NT2/D1 (cell line): ENCODE results near the gene ACSF2.

ENCODE experiments used
- YY1 ChIP-seq: IDR thresholded peaks from 2 replicates; pipeline ENCODE4 v1.6.1; 2011; ENCODE audit not compliant: insufficient read length, insufficient read depth
- ZNF274 ChIP-seq: IDR thresholded peaks from 2 replicates; pipeline ENCODE4 v1.6.1; 2011; ENCODE audit warnings: mild to moderate bottlenecking, low read depth, low read length

DNA sequence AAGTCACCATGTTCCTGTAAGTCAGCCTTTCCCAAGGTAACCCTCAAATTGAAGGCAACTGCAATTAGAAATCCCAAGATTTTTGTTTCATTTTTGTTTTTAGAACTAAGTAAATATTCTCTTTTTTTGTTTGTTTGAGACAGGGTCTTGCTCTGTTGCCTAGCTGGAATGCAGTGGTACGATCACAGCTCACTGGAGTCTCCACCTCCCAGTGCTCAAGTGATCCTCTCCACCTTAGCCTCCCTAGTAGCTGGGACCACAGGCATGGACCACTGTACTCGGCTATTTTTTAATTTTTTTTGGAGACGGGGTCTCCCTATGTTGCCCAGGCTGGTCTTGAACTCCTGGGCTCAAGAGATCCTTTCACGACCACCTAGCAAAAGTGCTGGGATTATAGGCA lies 18.1 kb upstream of the ACSF2 start:
- TF ChIP-seq ZNF274 (no peak), YY1 (no peak)
